Uterus (tissue), 4 donors: ENCODE measurements around the gene IQGAP2. TPM values are rescaled to one million over a fixed set of nuclear protein-coding genes. Genes with fewer than 3 reads are reported as not detected.

Source experiments
- DNase-seq, 2 donors: peaks; one replicate each; pipeline ENCODE4 v3.0.0-alpha.2; 2019 to 2020
- H3K27ac ChIP-seq, 2 donors: fragments of 200-600 bp; sonication (generic); 1 replicate in 1 of 2; 2 replicates in 1 of 2; pipeline ENCODE4 v1.5.1; 2016 to 2018
- H3K27me3 ChIP-seq, 2 donors: fragments of 200-600 bp; sonication (generic); one replicate each; pipeline ENCODE4 v1.5.1; 2018 to 2019; ENCODE audit warnings: control low read depth in 1 of 2
- H3K36me3 ChIP-seq, 2 donors: fragments of 200-600 bp; sonication (generic); one replicate each; pipeline ENCODE4 v1.5.1; 2019; ENCODE audit warnings: control low read depth in 1 of 2
- H3K4me1 ChIP-seq, 2 donors: fragments of 200-600 bp; sonication (generic); one replicate each; pipeline ENCODE4 v1.5.1; 2018 to 2019; ENCODE audit warnings: control low read depth in 1 of 2
- H3K4me3 ChIP-seq, 2 donors: fragments of 200-600 bp; sonication (generic); 1 replicate in 1 of 2; 2 replicates in 1 of 2; pipeline ENCODE4 v1.5.1; 2018 to 2019; ENCODE audit warnings: mild to moderate bottlenecking in 1 of 2
- H3K9me3 ChIP-seq, 2 donors: fragments of 200-600 bp; sonication (generic); one replicate each; pipeline ENCODE4 v1.5.1; 2019; ENCODE audit warnings: control low read depth in 1 of 2
- POLR2A ChIP-seq, 2 donors: fragments of 450-650 bp; IDR thresholded peaks; one replicate each; pipeline ENCODE4 v1.6.1; 2016; ENCODE audit warnings: antibody characterized with exemption in 2 of 2, mild to moderate bottlenecking in 1 of 2, moderate library complexity in 1 of 2
- intact Hi-C: fragments of 100-400 bp; cut with DNase I; formaldehyde crosslinking; loops from one replicate; pipeline ENCODE4 v1.15.1; 2023; ENCODE audit warnings: low total_unique reads
- total RNA-seq, 4 donors: library from RNA; depleted of rRNA in 3 of 4; stranded (reverse); fragments of >200 nt in 3 of 4; gene quantifications; one replicate each; pipeline versions ENCODE4 v1.1.0 to v1.2.4, GENCODE V29; 2014 to 2023
- TF ChIP-seq, protein P1 (sequence below), 4 experiments: fragments of 200-600 bp in 2 of 4; fragments of 450-650 bp in 2 of 4; sonication (generic) in 2 of 4; IDR thresholded peaks; one replicate each; pipeline ENCODE4 v1.5.1; 2016 to 2019; ENCODE audit warnings: antibody characterized with exemption in 4 of 4, mild to moderate bottlenecking in 2 of 4, moderate library complexity in 1 of 4
- donor health status: DM: yes; HTN: yes; CAD: no.

IQGAP2 gene
- total RNA-seq, 4 donors from 2014 or later = 7.1 to 49.2 (median 9.4) TPM

DNA sequence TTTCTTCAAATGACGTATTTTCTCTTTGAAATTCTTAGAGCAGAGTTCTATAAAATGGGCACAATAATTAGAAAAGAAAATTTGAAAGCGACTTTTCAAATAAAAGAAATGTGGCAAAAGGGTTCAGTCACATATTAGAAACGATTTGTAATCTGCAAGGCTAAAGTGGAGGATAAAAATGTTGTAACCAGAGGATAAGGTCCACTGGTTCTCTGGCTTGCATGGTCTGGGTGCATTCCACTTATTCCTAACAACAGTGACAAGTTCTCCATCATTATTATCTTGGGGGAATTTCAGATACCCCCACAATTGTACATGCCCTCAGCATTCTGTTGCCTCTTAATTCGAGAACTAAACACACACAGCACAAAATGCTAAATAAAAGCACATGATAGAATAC, 91.1 kb downstream of the IQGAP2 start:
- H3K4me3 ChIP-seq = no peak overlapping the region
- no peak for DNase-seq
- intact Hi-C loops = no loop called here
- H3K4me1 ChIP-seq = no peaks in the 10 kb centered on the region
- H3K9me3 ChIP-seq = no peaks in the 10 kb centered on the region
- TF ChIP-seq, protein P1, sequence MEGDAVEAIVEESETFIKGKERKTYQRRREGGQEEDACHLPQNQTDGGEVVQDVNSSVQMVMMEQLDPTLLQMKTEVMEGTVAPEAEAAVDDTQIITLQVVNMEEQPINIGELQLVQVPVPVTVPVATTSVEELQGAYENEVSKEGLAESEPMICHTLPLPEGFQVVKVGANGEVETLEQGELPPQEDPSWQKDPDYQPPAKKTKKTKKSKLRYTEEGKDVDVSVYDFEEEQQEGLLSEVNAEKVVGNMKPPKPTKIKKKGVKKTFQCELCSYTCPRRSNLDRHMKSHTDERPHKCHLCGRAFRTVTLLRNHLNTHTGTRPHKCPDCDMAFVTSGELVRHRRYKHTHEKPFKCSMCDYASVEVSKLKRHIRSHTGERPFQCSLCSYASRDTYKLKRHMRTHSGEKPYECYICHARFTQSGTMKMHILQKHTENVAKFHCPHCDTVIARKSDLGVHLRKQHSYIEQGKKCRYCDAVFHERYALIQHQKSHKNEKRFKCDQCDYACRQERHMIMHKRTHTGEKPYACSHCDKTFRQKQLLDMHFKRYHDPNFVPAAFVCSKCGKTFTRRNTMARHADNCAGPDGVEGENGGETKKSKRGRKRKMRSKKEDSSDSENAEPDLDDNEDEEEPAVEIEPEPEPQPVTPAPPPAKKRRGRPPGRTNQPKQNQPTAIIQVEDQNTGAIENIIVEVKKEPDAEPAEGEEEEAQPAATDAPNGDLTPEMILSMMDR (IDR thresholded peaks at IDR 0.05) = no peak
- no peak for TF ChIP-seq POLR2A (IDR thresholded peaks at IDR 0.05)
- H3K36me3 ChIP-seq = no peaks in the 10 kb centered on the region
- no peaks in the 10 kb centered on the region for H3K27me3 ChIP-seq
- no peak overlapping the region for H3K27ac ChIP-seq

DNA sequence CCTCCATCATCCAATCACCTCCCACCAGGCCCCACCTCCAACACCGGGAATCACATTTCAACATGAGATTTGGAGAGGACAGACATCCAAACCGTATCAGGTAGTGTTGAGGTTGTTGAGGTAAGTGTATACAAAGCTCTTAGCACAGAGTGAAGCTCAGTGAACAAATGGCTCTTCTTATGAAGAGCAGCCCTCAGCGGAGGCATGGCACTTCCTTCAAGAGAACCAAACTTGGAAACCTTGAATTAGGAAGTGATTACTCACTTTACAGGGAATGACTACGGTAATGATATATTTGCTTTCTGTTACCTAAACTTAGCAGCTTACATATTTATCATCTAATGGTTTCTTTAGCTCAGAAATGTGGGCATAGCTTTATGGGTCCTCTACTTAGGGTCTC, 92.8 kb downstream of the IQGAP2 start:
- Histone ChIP-seq H3K27ac (no peak overlapping the region), H3K27me3 (no peaks in the 10 kb centered on the region), H3K9me3 (no peaks in the 10 kb centered on the region), H3K36me3 (no peaks in the 10 kb centered on the region), H3K4me3 (no peak overlapping the region), H3K4me1 (no peaks in the 10 kb centered on the region)
- intact Hi-C loops = no loop called here
- TF ChIP-seq, protein P1 (IDR thresholded peaks at IDR 0.05) = no peak
- no peak for TF ChIP-seq POLR2A (IDR thresholded peaks at IDR 0.05)
- no peak for DNase-seq

DNA sequence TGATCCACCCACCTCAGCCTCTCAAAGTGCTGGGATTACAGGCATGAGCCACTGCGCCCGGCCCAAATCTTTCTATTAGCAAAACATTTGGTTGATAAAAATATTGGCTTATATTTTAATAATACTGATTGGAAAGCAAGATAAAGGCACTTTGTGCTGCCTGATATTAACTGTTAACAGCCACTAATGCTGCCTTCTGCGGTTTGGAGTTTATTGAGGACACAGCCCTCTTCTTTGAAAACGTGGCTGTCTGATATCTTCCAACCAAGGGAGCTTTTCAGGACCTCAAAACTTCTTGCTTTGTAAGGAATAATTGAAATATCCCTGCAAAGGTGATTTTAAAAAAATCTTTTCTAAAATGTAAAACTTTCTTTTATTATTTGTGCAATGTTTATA, 94.0 kb downstream of the IQGAP2 start:
- Histone ChIP-seq H3K4me3 (no peak overlapping the region), H3K9me3 (no peaks in the 10 kb centered on the region), H3K27ac (no peak overlapping the region), H3K36me3 (no peaks in the 10 kb centered on the region), H3K4me1 (no peaks in the 10 kb centered on the region), H3K27me3 (no peaks in the 10 kb centered on the region)
- no peak for DNase-seq
- intact Hi-C loops = no loop called here
- TF ChIP-seq, protein P1 (IDR thresholded peaks at IDR 0.05) = no peak
- no peak for TF ChIP-seq POLR2A (IDR thresholded peaks at IDR 0.05)

DNA sequence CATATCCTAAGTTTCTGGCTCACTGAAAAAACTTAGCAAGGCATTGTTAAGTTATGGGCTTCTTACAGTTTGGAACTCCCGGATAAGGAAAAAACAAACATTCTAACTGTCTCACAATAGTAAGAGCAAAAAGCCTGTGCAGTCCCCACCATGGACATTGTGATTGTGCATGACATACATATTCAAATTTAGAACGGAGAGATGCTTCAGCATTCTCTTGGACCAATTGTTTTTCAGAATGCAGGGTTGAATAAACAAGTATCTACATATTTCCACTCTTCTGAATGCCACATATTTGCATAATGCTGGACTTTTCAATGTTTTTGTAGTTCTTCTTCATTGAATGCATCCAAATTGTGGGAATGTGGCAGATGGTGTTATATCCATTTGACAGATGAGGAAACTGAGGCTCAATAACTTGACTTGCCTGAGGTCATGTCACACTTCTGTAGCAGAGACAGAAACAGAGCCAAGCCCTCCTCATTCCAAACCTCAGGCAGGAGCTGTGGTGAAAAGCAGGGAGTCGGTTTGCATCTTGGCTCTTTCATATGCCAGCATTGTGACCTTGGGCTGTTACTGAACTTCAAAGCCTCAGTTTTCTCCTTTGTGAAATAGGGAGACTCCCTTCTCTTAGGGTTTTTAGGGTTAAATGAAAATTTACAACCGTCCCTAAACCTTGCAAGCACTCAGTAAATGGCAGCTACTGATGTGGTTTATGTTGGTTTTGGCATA, 95.1 kb downstream of the IQGAP2 start:
- Histone ChIP-seq H3K4me3 (no peak overlapping the region), H3K27ac (no peak overlapping the region), H3K4me1 (no peaks in the 10 kb centered on the region), H3K27me3 (no peaks in the 10 kb centered on the region), H3K36me3 (no peaks in the 10 kb centered on the region), H3K9me3 (no peaks in the 10 kb centered on the region)
- no peak for TF ChIP-seq POLR2A (IDR thresholded peaks at IDR 0.05)
- intact Hi-C loops = no loop called here
- DNase-seq = no peak

DNA sequence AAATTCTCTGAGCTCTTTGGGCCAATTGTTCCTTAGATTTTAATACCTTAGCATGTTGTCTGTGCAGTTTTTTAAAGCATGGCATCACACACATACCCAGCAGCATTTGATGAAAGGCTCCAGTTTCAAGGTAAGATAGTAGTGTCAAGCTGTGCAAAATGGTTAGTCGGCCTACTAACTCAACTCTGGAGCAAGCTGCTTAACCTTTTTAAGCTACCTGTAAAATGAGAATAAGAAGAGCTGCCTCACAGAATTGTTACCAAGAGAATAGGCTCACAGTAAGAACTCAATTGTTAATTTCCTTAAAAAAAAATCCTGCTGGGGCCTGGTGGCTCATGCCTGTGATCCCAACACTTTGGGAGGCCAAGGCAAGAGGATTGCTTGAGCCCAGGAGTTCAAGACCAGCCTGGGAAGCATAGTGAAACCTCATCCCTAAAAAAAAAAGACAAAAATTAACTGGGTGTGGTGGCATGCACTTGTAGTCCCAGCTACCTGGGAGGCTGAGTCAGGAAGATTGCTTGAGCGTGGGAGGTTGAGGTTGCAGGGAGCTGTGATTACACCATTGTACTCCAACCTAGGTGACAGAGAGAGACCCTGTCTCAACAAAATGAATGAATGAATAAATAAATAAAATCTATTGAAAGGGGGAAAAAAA, 96.5 kb downstream of the IQGAP2 start:
- no peak for DNase-seq
- H3K27me3 ChIP-seq = no peaks in the 10 kb centered on the region
- intact Hi-C loops = no loop called here

More for the DNA sequence above, 96.5 kb downstream of the IQGAP2 start:
- TF ChIP-seq POLR2A (IDR thresholded peaks at IDR 0.05) = no peak
- TF ChIP-seq, protein P1 (IDR thresholded peaks at IDR 0.05) = no peak
- Histone ChIP-seq H3K27ac (no peak overlapping the region), H3K36me3 (no peaks in the 10 kb centered on the region), H3K4me3 (no peak overlapping the region), H3K9me3 (no peaks in the 10 kb centered on the region), H3K4me1 (no peaks in the 10 kb centered on the region)
